ENCODE data around the gene SLIT3.

SLIT3 gene

DNA sequence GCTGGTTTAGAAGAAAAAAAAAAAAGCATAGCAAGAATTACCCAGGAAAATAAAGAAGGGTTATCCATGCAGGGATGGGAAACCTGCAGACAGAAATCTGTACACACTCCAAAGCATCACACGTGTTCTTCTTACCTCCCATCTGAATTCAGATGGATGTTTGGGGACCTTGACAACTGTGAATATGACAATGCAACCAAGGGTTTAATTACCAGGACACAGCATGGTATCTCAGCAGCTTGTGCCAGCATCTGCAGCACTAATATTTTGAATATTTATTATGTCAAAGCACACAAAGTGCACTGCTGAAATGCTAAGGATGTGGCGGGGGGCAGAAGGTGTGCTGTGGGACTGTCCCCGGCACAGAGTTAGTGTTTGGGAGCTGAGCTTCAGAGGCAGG, 47.9 kb downstream of the SLIT3 start:
- no peak for TF ChIP-seq CTCF (conservative IDR thresholded peaks at IDR 0.05)
- H3K27ac ChIP-seq: no peak overlapping the region

DNA sequence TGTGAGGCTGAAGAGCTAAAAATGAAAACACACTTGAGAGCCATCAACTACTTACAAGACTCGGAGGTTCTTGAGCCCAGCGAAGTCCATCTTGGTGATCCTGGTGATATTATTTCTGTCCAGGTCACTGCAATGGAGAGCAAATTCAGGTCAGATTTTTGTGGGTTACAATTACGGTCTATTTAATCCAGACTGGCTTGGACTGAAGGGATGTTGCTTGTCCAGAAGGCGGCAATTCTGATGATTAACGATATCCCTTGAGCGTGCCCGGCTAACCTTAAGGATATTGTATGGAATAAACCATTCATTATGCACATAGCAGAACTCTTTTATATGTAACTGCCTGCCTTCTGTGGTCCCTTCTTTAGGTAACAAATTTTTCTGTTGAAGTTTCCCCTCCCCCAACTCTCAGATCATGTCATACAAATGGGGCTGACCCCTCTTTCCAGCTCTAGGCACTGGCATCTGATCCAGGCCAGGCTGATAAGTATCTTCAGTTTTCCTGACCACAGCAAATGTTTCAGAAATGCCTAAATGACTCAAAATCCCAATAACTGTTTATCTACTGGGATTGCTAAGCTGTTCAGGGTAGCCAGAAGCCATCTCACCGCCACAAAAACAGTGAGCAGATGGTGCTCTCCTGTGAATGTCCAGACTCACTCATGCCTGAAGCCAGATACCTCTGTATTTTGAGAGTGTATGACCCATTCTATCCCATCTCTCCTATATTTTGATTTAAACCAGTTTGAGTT, 49.4 kb downstream of the SLIT3 start:
- H3K27ac ChIP-seq: no peak overlapping the region
- TF ChIP-seq CTCF (conservative IDR thresholded peaks at IDR 0.05): no peak

DNA sequence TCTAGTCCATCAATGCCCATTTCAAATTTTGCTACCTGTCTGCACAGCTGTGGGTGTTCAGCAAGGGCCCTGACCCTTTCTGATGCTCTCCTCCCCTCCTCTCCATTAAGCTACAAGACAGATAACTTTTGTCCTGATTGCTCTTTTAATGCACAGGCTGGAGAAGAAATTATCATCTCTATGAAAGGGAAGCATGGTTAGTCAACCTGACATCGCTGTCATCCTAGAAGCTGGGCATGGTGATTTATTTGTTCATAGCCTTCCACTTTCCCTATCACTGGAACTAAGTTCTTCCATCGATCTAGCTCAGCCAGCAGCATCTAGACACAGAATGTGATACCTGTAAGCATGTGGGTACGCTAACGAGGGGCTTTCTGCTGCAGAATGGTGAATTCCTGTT, 50.1 kb downstream of the SLIT3 start:
- no peak overlapping the region for H3K27ac ChIP-seq
- TF ChIP-seq CTCF (conservative IDR thresholded peaks at IDR 0.05): no peak

DNA sequence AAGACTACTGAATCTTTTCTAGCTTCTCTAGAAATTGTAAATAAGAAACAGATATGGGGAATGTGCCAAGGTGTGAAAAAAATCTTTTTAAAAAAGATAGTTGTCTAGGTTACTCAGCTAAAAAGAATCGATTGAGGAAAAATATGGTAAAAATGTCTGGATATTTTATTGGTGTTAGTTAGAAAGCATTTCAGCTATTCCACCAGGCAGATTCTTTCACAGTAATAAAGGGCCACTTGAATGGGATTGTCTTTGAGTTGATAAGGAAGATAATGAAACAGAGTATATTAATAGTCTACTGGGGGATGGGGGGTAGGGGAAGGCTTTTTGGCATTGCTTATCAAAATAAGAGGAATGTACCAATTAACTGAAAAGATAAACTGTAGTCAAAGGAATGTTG, 51.9 kb downstream of the SLIT3 start:
- no peak for TF ChIP-seq CTCF (conservative IDR thresholded peaks at IDR 0.05)
- H3K27ac ChIP-seq: no peak overlapping the region

GRCh38 chr5:169248550-169248949, 52.4 kb downstream of the SLIT3 start:
- no peak overlapping the region for H3K27ac ChIP-seq
- TF ChIP-seq CTCF (conservative IDR thresholded peaks at IDR 0.05): no peak

DNA sequence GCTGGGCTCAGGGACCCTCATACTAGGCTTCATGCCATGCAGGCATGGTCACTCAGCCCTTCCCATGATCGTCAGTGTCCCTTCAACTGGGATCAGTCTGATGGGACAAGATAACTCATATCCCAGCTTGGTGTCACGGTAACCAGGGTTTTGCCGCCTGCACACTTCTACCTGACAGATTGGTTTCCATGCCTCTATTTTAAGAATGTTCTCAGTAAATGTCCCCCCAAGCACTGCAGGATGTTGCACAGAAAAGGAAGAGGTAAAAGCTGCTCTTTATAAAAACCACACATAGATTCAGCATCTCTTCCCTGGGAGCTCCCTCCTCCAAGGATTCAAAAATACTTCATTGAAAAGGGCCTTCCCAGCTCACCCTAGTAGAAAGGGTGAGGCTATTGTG, 56.1 kb downstream of the SLIT3 start:
- no peak overlapping the region for H3K27ac ChIP-seq
- no peak for TF ChIP-seq CTCF (conservative IDR thresholded peaks at IDR 0.05)

DNA sequence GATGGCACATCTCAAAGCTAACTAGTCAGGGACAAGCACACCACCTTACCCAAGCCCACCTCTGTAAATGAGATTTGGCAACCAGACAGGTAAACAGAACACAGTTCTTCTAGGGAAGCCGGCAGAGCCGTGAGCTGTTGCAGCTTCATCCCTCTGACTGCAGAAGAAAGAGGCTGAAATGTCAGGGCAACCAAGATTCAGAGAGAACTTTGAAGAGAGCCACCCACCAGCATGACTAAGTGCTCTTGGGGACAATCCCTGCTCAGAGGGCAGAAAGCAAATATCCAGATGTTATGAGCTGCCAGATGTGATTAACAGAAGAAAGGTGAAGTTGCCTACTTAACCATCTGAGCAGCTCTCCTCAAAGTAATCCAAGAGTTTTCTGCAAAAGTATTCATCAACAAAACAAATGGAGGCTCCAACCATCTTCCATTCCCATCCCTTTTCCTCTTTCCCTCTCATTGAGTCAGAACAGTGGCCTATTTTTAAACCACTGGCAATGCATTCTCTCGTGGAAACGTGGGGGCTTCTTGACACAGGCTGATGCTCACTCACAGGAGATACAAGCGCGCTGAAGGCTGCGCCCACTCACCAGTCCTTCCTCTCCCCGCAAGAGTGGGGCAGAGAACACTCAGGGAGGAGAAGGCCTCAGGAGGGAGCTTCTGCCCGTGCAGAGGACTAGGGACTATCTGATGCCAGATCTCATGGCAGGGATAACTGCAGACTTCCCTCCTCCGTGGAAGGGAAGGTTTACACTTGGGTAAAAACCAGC, 57.1 kb downstream of the SLIT3 start:
- no peak overlapping the region for H3K27ac ChIP-seq
- TF ChIP-seq CTCF (conservative IDR thresholded peaks at IDR 0.05): no peak

Data from VCaP (cell line).